ENCODE data around the gene GPR34.
A peak's percentile ranks its signal among the peaks of the same experiment; 100 is the strongest.
"Not testable (repeated sequence)": the region's sequence is repeated elsewhere in the genome, so short reads cannot be mapped to it uniquely, and the experiment has no call there.

Gene GPR34

DNA sequence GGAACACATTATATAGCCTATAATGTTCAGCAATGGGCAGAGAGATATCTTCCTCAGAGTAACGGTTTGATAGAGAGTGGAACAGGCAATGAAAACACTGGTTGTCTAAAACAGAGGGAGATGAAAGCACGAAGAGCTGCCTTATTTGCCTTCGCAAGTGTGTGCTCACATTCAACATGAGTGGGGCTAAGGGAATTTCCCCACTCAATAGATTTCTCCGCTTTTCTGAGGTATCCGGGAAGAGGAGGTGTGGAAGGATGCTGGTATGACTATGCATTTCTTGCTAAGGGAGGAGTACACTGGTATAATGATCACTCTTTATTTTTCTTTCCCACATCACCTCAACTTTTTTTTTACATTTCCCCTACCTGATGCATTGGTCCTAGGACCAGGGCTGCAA is 27.4 kb downstream of the GPR34 start:
- Histone ChIP-seq H3K4me3 (ENCODE audit: low read depth in 1 of 2, low read length in 2 of 2) (no peak overlapping the region), H3K36me3 (ENCODE audit: control insufficient read depth in 1 of 2, insufficient read depth in 2 of 2, low read length in 2 of 2) (peaks cover 0 to 4% of the 10 kb centered on the region in 2 donors), H3K9ac (ENCODE audit: low read depth in 1 of 2, low read length in 2 of 2) (no peak overlapping the region), H3K27ac (ENCODE audit: low read depth, low read length) (no peak overlapping the region), H3K4me1 (ENCODE audit: control insufficient read depth in 1 of 2, insufficient read depth in 2 of 2, low read length in 2 of 2) (peaks cover 0 to 6% of the 10 kb centered on the region in 2 donors), H3K27me3 (ENCODE audit: control insufficient read depth in 1 of 2, insufficient read depth in 2 of 2, low read length in 2 of 2) (no peaks in the 10 kb centered on the region), H3K9me3 (ENCODE audit: control insufficient read depth in 1 of 2, low read length in 2 of 2) (peaks cover 0 to 15% of the 10 kb centered on the region in 2 donors)

DNA sequence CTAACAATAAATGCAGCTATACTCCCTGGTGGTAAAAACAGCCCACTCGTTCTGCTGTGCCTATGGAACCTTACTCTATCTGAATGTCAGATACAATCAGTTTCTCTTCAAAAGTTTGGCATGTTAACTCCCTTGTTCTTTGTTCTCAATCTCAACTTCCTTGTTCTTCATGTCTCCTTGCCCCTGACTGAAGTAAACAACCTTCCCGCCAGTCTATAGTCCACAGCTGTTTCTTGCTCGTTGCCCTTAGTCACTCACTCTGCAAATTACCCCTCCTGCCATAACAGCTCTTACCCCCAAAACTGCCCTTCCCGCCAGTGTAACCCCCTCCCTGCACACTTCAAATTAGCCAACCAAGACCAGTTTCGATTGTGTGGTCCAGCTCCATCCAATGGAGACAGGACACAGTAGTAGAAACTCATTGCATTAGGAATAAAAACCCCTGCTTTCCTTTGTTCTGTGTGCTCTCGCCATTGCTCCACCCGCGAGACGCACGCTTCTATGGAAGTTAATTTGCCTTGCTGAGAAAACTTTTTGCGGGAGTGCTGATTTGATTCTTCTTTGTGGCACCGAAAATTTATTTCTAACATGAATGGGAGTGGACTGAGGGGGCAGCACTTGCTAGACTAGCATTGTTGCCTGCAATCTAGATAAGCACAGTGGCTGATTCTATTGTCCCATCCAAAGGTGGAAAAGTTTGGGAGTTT is 28.1 kb downstream of the GPR34 start:
- peaks cover 0 to 5% of the 10 kb centered on the region in 2 donors for H3K36me3 ChIP-seq (ENCODE audit: control insufficient read depth in 1 of 2, insufficient read depth in 2 of 2, low read length in 2 of 2)
- H3K27me3 ChIP-seq (ENCODE audit: control insufficient read depth in 1 of 2, insufficient read depth in 2 of 2, low read length in 2 of 2): no peaks in the 10 kb centered on the region
- peaks cover 0 to 15% of the 10 kb centered on the region in 2 donors for H3K9me3 ChIP-seq (ENCODE audit: control insufficient read depth in 1 of 2, low read length in 2 of 2)
- peaks cover 0 to 6% of the 10 kb centered on the region in 2 donors for H3K4me1 ChIP-seq (ENCODE audit: control insufficient read depth in 1 of 2, insufficient read depth in 2 of 2, low read length in 2 of 2)
- H3K4me3 ChIP-seq (ENCODE audit: low read depth in 1 of 2, low read length in 2 of 2): peak overlapping the region in 1 of 2 donors; percentile 7
- no peak overlapping the region for H3K27ac ChIP-seq (ENCODE audit: low read depth, low read length)
- no peak overlapping the region for H3K9ac ChIP-seq (ENCODE audit: low read depth in 1 of 2, low read length in 2 of 2)

DNA sequence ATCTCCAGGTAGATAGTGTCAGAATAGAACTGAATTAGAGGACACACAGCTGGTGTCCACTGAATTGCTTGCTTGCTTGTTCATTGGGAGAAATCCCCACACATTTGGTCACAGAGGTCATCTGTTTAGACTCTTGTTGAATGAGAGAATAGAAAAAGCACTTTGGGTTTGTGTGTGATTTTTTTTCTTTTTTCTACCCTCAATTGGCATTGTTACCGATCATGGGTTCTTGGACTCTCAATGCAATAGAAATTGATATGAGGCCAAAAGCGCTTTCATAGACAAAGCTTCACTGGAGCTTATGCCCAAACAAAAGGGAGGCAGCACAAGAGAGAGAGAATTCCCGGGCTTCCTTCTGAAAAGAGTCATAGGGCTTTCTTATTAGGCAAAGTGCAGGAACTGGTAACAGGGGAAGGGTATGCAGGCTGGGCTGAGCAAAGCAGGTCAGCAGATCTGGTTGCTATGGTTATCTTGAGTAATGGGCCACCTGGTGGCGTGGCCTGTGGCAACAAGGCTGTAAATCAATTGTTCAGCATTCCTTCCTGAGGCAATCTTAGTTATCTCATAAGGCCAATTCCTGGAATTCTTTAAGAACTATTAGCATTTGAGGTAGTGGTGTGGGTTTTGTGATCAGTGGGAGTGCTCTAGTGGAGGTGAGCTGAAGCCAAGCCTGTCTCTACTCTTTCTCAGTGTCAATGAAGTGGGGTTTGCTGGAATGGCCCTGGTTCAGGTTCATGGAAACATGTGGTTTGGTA is 29.9 kb downstream of the GPR34 start:
- Histone ChIP-seq H3K27ac (ENCODE audit: low read depth, low read length) (no peak overlapping the region), H3K9ac (ENCODE audit: low read depth in 1 of 2, low read length in 2 of 2) (no peak overlapping the region), H3K4me3 (ENCODE audit: low read depth in 1 of 2, low read length in 2 of 2) (peak overlapping the region in 1 of 2 donors; percentile 15), H3K4me1 (ENCODE audit: control insufficient read depth in 1 of 2, insufficient read depth in 2 of 2, low read length in 2 of 2) (peaks cover 0 to 6% of the 10 kb centered on the region in 2 donors), H3K9me3 (ENCODE audit: control insufficient read depth in 1 of 2, low read length in 2 of 2) (peaks cover 0 to 15% of the 10 kb centered on the region in 2 donors), H3K27me3 (ENCODE audit: control insufficient read depth in 1 of 2, insufficient read depth in 2 of 2, low read length in 2 of 2) (no peaks in the 10 kb centered on the region), H3K36me3 (ENCODE audit: control insufficient read depth in 1 of 2, insufficient read depth in 2 of 2, low read length in 2 of 2) (peaks cover 0 to 11% of the 10 kb centered on the region in 2 donors)

DNA sequence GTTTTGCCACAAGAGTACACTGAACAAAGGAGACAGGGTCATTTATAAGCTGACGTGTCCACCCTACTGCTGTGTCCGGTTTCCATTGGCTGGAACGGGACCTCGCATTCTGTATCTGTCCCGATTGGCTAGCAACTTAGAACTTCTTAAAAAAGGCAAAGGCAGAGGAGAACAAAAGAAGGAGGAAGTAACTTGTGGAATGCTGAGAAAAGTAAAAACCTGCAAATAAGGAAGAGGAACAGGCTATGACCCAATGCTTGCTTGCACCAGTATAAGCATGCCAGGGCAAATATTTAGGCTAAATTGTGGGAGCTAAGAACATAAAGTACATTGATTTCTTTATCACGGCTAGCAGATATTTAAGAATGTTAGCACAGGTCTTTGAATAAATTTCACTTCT is 30.8 kb downstream of the GPR34 start:
- peaks cover 0 to 11% of the 10 kb centered on the region in 2 donors for H3K36me3 ChIP-seq (ENCODE audit: control insufficient read depth in 1 of 2, insufficient read depth in 2 of 2, low read length in 2 of 2)
- H3K9me3 ChIP-seq (ENCODE audit: control insufficient read depth in 1 of 2, low read length in 2 of 2): peaks cover 0 to 15% of the 10 kb centered on the region in 2 donors
- not testable (repeated sequence) for H3K4me3 ChIP-seq (ENCODE audit: low read depth in 1 of 2, low read length in 2 of 2); H3K4me1 ChIP-seq (ENCODE audit: control insufficient read depth in 1 of 2, insufficient read depth in 2 of 2, low read length in 2 of 2); H3K27me3 ChIP-seq (ENCODE audit: control insufficient read depth in 1 of 2, insufficient read depth in 2 of 2, low read length in 2 of 2); H3K9ac ChIP-seq (ENCODE audit: low read depth in 1 of 2, low read length in 2 of 2); H3K27ac ChIP-seq (ENCODE audit: low read depth, low read length)

DNA sequence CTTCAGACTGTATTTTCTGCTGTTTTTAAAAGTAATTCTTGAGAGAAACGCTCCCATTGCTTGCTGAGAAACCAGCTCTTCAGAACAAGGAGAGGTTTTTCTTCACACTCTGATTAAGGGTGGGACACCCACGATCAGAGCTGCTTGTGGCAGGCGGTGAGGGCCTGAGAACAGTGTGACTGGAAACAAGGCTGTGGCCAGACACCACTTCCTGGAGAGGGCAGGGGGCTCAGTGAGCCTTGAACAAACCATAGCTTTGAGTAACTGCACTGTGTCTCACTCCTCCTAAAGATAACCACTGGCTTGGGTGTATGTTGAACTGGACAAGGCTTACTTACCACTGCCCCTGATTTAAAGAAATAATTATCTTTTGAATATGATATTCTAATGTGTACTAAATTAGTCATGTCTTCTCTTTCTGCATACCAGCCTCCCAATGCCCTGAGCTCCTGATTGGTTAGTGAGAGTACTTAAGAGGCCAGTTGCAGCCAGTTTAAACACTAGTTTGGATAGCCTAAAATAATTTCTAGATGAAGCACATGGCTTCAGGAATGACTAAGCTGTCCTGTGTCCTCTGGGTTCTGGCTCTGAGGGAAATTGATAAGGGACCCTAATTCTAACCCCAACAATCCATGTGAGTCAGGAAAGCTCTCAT is 31.5 kb downstream of the GPR34 start:
- peaks cover 0 to 6% of the 10 kb centered on the region in 2 donors for H3K4me1 ChIP-seq (ENCODE audit: control insufficient read depth in 1 of 2, insufficient read depth in 2 of 2, low read length in 2 of 2)
- peaks cover 0 to 11% of the 10 kb centered on the region in 2 donors for H3K36me3 ChIP-seq (ENCODE audit: control insufficient read depth in 1 of 2, insufficient read depth in 2 of 2, low read length in 2 of 2)
- no peak overlapping the region for H3K4me3 ChIP-seq (ENCODE audit: low read depth in 1 of 2, low read length in 2 of 2)
- H3K27me3 ChIP-seq (ENCODE audit: control insufficient read depth in 1 of 2, insufficient read depth in 2 of 2, low read length in 2 of 2): no peaks in the 10 kb centered on the region
- H3K9ac ChIP-seq (ENCODE audit: low read depth in 1 of 2, low read length in 2 of 2): no peak overlapping the region
- H3K27ac ChIP-seq (ENCODE audit: low read depth, low read length): no peak overlapping the region
- peaks cover 0 to 15% of the 10 kb centered on the region in 2 donors for H3K9me3 ChIP-seq (ENCODE audit: control insufficient read depth in 1 of 2, low read length in 2 of 2)

DNA sequence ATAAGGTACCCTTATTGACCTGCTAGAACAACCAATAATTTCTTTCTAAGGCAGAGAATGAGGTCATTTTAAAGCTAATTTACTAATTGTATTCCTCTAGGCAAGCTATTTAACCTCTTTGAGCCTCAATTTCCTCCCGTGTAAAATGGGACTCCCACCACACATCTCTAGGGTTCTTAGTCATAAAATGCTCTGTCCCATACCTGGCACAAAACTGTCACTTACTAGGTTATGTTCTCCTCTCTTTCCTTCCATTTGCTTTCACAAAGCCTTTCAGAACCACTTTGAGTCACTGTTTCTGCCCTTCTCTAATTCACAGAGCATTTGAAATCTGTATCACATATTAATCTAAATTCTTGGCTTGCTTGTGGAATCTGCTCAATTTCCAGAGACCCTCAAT is 32.8 kb downstream of the GPR34 start:
- H3K27ac ChIP-seq (ENCODE audit: low read depth, low read length): no peak overlapping the region
- no peak overlapping the region for H3K4me3 ChIP-seq (ENCODE audit: low read depth in 1 of 2, low read length in 2 of 2)
- no peak overlapping the region for H3K9ac ChIP-seq (ENCODE audit: low read depth in 1 of 2, low read length in 2 of 2)
- no peaks in the 10 kb centered on the region for H3K27me3 ChIP-seq (ENCODE audit: control insufficient read depth in 1 of 2, insufficient read depth in 2 of 2, low read length in 2 of 2)
- peaks cover 0 to 15% of the 10 kb centered on the region in 2 donors for H3K9me3 ChIP-seq (ENCODE audit: control insufficient read depth in 1 of 2, low read length in 2 of 2)
- peaks cover 0 to 11% of the 10 kb centered on the region in 2 donors for H3K36me3 ChIP-seq (ENCODE audit: control insufficient read depth in 1 of 2, insufficient read depth in 2 of 2, low read length in 2 of 2)
- peaks cover 0 to under 1% of the 10 kb centered on the region in 2 donors for H3K4me1 ChIP-seq (ENCODE audit: control insufficient read depth in 1 of 2, insufficient read depth in 2 of 2, low read length in 2 of 2)

DNA sequence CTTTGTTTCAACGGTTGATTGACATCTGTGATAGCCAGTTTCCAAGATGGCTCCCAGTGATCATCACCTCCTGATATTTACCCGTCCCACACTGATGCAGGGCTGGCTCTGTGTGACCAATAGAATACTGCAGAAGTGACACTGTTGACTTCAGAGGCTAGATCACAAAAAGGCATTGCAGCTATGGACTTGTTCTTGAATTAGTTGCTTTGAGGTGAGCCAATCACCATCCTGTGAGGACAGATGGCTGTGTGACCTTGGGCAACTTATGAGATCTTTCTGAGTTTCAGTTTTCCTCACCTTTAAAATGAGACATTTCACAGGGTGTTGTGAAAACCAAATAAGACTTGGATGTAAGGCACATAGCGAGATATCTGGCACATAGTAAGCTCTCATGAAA is 33.4 kb downstream of the GPR34 start:
- Histone ChIP-seq H3K9ac (ENCODE audit: low read depth in 1 of 2, low read length in 2 of 2) (no peak overlapping the region), H3K4me1 (ENCODE audit: control insufficient read depth in 1 of 2, insufficient read depth in 2 of 2, low read length in 2 of 2) (no peaks in the 10 kb centered on the region), H3K36me3 (ENCODE audit: control insufficient read depth in 1 of 2, insufficient read depth in 2 of 2, low read length in 2 of 2) (peaks cover 0 to 11% of the 10 kb centered on the region in 2 donors), H3K9me3 (ENCODE audit: control insufficient read depth in 1 of 2, low read length in 2 of 2) (peaks cover 0 to 15% of the 10 kb centered on the region in 2 donors), H3K27ac (ENCODE audit: low read depth, low read length) (no peak overlapping the region), H3K27me3 (ENCODE audit: control insufficient read depth in 1 of 2, insufficient read depth in 2 of 2, low read length in 2 of 2) (no peaks in the 10 kb centered on the region), H3K4me3 (ENCODE audit: low read depth in 1 of 2, low read length in 2 of 2) (no peak overlapping the region)

DNA sequence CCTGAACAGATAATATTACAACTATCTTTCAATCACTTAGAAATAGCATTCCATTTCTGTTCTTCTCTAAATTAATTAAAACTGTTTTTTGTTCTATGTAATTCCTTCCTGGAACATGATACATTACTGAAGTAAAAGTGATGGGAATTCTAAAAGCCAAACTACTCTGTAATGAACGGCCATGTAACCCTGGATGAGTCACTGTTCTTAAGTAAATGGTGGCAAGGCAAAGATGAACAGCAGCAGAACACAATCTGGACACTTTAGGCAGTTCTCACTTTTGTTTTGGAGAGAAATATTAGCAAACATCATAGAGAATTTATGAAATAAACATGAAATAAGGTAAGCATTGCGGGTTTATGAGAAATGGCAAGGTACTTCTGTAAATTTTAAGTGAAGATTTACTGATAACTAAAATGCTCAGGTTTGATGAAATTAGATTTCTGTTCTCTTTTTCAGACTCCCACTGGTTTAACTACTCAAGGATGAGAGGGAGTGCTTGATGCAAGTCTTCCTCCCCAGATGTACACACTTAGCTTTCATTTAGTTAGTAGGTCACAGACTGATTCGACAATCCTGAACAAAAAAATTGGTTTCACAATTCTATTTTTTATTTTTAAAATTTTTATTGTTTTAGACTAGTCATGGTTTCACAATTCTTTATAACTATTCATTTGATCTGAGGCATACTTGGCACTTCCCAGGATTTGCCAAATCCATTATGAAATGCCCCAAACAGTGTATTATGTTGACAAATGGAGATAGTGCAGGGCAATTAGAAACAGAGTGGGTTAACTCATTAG is 34.2 kb downstream of the GPR34 start:
- no peak overlapping the region for H3K27ac ChIP-seq (ENCODE audit: low read depth, low read length)
- H3K27me3 ChIP-seq (ENCODE audit: control insufficient read depth in 1 of 2, insufficient read depth in 2 of 2, low read length in 2 of 2): no peaks in the 10 kb centered on the region
- H3K36me3 ChIP-seq (ENCODE audit: control insufficient read depth in 1 of 2, insufficient read depth in 2 of 2, low read length in 2 of 2): peaks cover 0 to 11% of the 10 kb centered on the region in 2 donors
- no peak overlapping the region for H3K4me3 ChIP-seq (ENCODE audit: low read depth in 1 of 2, low read length in 2 of 2)
- peaks cover 0 to 9% of the 10 kb centered on the region in 2 donors for H3K9me3 ChIP-seq (ENCODE audit: control insufficient read depth in 1 of 2, low read length in 2 of 2)
- no peaks in the 10 kb centered on the region for H3K4me1 ChIP-seq (ENCODE audit: control insufficient read depth in 1 of 2, insufficient read depth in 2 of 2, low read length in 2 of 2)
- H3K9ac ChIP-seq (ENCODE audit: low read depth in 1 of 2, low read length in 2 of 2): no peak overlapping the region

DNA sequence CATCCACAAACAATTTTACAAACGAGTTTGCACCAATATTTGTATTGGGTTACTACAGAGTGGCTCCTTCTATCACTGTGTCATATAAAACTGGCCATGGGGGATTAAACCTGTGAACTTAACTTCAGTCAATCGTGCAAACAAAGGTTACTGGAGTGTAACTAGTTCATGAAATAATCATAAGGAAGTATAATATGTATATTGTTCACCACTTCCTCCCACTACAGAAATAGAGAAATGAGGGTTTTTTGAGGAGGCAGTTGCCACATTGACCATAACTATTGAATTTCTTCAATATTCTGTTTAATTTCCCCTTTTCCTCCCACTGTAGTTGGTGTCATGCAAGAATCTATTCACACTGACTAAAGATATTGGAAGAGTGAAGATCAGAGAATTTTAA is 35.1 kb downstream of the GPR34 start, which contains the start of gene GPR82:
Gene GPR82, plus strand, starts transcription at position 356 of the 400 bp plus-strand sequence. CDS start 2,846 bp downstream, outside the sequence.
- no peak within 1 kb of the TSS for H3K27ac ChIP-seq (ENCODE audit: low read depth, low read length)
- peaks cover 0 to 4% of the 10 kb centered on the region in 2 donors for H3K9me3 ChIP-seq (ENCODE audit: control insufficient read depth in 1 of 2, low read length in 2 of 2)

More for the DNA sequence above, 35.1 kb downstream of the GPR34 start, which contains the start of gene GPR82:
- Histone ChIP-seq H3K9ac (ENCODE audit: low read depth in 1 of 2, low read length in 2 of 2) (no peak within 1 kb of the TSS), H3K27me3 (ENCODE audit: control insufficient read depth in 1 of 2, insufficient read depth in 2 of 2, low read length in 2 of 2) (no peaks in the 10 kb centered on the region), H3K4me3 (ENCODE audit: low read depth in 1 of 2, low read length in 2 of 2) (no peak within 1 kb of the TSS), H3K4me1 (ENCODE audit: control insufficient read depth in 1 of 2, insufficient read depth in 2 of 2, low read length in 2 of 2) (no peaks in the 10 kb centered on the region), H3K36me3 (ENCODE audit: control insufficient read depth in 1 of 2, insufficient read depth in 2 of 2, low read length in 2 of 2) (peaks cover 0 to 11% of the 10 kb centered on the region in 2 donors)
